GM19397 (cell line): Measurements from ENCODE around the gene NWD2.
"Not testable (repeated sequence)": the region's sequence is repeated elsewhere in the genome, so short reads cannot be mapped to it uniquely, and the experiment has no call there.

Experiments used
- ATAC-seq: cut with Tn5 transposase; IDR thresholded peaks from one replicate; pipeline ENCODE4 v1.9.1; 2021; ENCODE audit warnings: mild to moderate bottlenecking, moderate library complexity; ENCODE audit not compliant: unreplicated experiment

Gene NWD2

DNA sequence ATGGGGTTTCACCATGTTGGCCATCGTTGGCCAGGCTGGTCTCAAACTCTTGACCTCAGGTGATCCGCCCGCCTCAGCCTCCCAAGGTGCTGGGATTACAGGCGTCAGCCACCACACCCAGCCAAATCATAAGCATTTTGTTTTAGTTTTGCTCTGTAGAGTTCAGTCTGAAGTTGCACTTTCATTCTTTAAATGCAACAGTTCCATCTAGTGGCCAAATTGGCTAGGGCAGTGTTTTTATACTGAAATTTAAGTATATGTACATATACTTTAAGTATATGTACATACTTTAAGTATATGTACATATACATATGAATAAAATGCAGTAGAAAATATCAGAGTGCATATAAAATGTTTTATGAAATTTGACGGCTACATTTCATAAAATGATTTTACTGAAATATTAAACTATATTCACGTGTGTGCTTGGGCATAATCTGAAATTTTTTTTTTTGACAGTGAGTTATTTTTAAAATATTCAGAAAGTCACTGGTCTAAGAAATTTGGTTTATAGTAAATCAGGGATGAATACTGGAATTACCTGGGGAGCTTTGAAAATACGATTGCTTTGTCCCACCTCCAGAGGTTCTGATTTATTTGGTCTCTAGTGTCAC lies 145.5 kb downstream of the NWD2 start:
- peak; percentile 61 for ATAC-seq

DNA sequence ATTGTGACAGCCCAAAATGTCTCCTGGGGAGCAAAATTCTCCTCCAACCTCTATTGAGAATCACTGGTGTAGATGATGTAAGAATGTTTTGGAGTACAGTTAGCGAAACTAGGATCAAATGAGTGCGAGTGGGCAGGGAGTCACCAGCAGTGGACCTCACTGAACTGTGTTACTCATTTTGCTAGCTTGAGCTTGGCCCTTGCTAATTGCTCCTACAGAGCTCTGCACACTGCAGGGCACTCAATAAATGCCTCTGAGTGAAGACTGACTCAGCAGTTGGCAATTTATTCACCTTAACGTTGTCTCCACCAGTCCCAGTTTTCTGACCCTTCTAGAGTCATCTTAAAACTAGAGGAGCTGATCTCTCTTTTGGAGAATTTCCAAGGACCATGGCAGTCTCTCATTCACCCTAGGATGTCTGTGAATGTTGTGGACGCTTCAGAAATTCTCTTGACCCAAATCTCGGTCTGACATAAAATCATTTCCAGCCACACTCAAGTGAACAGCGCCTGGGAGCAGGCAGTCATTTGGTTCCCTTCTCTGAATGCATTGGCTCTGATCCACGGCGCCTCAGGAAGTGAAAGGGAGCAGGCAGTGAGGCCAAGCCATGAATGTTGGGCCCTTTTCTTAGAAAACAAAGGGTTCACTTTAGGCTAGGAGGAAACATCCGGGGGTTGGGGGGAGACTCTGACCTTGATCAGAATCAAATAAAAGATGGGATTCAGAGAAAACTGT lies 148.1 kb downstream of the NWD2 start:
- ATAC-seq = no peak

DNA sequence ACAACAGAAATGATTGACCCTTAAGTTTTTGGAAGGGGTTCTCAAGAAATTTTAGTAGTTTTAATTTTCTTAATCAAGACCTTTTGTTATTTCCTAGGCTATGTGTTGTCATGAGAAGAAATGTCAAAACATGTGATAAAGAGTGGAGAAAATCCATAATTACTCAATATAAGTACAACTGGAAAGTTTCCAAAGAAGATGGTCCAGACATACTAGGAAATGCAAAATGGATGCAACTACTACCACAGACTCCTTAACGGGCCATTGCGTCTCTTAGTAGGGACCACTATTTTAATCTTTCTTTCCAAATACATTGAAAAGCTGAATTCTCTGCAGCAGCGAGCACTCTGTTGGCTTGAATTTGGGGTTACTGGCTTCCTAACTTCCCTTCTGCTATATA lies 148.8 kb downstream of the NWD2 start:
- no peak for ATAC-seq

DNA sequence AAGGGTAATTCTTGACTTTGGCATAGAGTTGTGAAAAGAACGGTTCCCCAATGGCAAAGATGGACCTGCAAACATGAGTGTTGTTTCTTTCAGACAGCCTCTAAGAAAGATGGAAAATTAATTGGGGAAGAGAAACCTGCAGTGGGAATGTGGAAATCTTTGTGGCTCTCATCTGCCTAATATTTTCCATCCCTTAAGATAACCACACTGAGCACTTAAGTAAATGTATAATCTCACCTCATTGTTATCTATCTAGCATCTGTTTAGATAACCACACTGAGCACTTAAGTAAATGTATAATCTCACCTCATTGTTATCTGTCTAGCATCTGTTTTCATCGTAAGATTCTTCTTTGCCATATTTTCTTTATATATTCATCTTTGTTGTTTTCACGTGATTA lies 149.3 kb downstream of the NWD2 start:
- ATAC-seq = peak; percentile 46

DNA sequence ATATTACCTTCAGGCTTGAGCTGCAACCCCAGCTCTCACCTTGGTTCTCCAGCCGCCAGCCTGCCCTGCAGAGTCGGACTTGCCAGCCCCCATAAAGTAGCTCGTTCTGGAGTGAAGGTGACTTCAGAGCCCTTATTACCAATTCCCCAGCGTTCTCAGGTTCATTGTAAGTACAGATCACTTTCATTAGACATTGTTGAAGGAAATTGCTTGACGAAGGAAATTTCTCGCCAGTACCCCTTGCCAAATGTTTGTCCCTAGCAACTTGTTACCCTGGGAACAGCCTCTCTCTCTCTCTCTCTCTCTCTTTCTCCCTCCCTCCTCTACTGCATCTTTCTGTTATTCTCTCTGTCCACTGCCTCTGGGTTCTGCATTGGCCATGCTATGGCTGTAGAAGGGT lies 153.0 kb downstream of the NWD2 start:
- no peak for ATAC-seq

DNA sequence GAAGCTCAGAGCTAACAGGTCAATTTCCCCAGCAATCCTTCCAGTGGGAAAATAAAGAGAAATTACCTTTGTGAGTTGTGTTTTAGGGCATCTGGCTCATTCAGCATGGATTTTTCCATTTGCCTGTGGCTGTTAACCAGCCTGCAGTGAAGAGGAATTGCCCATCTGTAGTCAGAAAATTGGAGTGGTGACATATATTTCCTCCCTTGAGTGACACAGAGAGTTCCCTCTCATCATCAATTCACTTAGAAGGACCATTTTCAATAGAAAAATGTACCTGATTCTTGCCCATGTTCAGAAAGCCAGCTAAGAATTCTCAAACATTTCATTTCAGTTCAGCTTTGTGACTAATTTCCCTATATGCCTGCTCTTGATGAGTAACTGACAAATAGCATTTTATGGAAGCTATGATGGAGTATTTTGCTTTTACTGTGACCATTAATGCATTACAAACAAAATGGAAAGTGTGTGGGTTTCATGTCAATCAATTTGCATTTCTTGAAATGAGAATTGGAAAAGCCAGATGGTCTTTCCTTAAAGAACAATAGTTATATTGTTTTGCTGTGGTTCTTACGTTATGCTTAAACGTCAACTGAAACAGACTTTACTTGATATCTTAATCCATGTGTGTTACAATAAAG lies 155.8 kb downstream of the NWD2 start:
- ATAC-seq = peak; percentile 77

DNA sequence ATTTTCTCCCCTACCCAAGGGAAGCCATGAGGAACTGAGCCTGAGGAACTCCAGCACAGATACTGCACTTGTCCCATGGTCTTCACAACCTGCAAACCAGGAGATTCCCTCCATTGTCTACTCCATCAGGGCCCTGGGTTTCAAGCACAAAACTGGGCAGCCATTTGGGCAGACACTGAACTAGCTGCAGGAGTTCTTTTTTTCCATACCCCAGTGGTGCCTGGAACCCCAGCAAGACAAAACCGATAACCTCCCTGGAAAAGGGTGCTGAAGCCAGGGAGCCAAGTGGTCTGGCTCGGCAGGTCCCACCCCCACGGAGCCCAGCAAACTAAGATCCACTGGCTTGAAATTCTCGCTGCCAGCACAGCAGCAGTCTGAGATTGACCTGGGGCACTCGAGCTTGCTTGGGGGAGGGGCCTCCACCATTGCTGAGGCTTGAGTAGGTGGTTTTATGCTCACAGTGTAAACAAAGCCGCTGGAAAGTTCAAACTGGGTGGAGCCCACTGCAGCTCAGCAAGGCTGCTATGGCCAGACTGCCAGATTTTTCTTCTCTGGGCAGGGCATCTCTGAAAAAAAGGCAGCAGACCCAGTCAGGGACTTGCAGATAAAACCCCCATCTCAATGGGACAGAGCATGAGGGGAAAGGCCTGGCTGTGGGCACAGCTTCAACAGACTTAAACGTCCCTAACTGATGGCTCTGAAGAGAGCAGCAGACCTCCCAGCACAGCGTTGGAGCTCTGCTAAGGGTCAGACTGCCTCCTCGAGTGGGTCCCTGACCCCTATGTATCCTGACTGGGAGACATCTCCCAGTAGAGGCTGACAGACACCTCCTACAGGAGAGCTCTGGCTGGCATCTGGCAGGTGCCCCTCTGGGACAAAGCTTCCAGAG lies 163.6 kb downstream of the NWD2 start:
- not testable (repeated sequence) for ATAC-seq

DNA sequence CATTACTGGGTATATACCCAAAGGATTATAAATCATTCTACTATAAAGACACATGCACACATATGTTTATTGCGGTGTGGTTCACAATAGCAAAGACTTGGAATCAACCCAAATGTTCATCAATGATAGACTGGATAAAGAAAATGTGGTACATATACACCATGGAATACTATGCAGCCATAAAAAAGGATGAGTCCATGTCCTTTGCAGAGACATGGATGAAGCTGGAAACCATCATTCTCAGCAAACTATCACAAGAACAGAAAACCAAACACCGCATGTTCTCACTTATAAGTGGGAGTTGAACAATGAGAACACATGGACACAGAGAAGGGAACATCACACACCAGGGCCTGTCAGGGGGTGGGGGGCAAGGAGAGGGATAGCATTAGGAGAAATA lies 169.1 kb downstream of the NWD2 start:
- ATAC-seq = not testable (repeated sequence)

DNA sequence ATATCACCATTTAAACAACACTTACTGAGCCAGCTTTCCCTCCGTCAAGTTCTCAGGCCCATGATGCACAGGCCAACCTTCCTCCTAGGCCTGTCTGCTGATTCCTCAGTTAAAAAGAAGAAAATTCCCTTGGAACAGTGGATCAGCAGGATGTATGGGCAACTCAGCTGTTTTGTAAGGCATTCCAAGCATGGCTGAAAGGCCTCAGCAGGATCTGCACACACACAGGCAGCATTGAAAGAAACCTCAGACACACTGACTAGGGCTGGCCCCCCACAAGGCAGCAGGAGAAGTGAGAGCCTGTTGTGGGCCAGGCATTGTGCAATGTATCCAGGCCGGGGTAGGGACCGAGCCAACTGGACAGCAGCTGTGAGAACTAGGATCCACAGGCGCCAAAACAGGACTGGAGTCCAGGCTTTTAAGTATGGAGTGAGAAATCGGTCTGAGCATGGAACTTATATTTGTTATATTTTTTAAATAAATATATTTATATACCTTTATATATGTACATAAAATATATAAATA lies 171.4 kb downstream of the NWD2 start:
- ATAC-seq = no peak

DNA sequence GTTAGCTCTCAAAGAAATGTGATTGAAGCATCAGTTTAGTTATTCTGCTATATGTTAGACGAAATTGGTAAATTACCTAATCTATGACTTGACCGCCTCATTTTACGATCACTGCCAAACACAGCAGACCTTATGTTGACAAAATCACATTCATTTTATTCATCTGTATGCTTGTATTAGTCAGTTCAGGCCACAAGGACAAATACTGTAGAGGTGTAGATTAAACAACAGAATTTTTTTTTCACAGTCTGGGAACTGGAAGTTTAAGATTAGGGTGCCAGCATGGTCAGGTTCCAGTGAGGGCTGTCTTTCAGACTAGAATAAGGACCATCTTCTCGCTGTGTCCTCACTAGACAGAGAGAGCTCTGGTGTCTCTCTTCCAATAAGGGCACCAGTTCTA lies 177.1 kb downstream of the NWD2 start:
- peak; percentile 15 for ATAC-seq

DNA sequence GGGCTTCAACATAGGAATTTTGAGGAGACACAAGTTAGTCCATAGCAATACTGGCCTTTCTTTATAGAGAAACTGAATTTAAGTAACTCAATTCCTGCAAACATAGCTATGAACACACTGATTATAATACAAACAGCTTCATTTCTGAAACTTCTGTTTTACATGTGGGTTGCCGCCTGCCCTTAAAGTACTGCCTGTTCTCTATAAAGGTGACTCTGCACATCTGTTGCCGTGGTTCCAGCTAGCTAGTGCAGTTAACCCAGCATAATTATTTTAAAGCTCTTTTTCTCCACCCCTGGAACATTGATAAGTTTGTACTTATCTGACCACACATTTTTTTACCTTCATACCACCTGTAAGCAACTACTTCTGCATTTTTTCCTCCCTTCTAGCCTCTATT lies 177.6 kb downstream of the NWD2 start:
- peak; percentile 77 for ATAC-seq

DNA sequence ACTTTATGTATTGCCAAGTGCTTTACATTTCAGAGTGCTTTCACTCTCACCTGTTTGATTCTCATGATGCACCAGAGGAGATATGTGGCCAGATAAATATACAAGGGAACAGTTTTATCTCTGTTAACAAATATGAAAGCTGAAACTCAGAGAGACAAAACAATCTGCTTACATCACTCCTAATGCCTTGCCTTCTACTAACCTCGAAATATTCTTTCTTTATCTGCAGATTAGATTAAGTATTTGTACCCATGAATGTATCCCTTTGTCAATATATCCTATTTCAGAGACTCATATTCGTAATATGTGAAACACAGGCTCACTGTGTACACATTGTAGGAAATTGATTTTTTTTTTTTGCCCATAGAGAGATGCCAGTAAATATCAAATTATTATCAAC lies 178.1 kb downstream of the NWD2 start:
- no peak for ATAC-seq

DNA sequence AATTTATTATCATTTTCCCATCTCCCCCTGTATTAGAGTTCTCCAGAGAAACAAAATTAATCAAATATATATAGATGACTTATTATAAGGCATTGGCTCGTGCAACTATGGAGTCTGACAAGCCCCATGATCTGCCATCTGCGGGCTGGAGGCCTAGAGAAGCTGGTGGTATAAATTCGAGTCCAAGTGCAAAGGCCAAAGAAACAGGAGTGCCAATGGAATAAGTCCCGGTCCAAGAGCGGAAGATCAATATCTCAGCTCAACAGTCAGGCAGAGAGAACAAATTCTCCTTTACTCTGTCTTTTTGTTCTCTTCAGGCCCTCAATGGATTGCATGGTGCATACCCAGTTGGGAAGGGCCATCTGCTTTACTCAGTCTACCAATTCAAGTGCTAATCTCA lies 178.8 kb downstream of the NWD2 start:
- ATAC-seq = no peak

DNA sequence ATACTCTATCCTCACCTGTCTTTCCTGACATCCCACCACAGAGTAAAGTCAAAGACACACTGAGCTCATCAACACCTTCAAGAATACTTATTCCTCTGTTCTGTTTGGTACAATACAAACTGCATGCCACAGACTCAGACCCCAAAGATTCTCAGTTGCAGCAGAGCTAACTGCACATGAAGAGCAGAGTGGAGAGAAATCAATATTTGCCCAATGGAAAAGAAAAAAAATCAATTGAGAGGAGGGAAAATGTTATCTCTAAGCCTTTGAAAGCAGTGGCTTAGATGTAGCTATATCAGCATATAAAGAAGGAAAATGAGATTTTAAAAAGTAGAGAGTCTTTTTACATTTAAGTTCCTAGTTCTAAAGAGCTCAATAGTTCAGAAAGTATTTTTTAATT lies 180.2 kb downstream of the NWD2 start:
- ATAC-seq = no peak

DNA sequence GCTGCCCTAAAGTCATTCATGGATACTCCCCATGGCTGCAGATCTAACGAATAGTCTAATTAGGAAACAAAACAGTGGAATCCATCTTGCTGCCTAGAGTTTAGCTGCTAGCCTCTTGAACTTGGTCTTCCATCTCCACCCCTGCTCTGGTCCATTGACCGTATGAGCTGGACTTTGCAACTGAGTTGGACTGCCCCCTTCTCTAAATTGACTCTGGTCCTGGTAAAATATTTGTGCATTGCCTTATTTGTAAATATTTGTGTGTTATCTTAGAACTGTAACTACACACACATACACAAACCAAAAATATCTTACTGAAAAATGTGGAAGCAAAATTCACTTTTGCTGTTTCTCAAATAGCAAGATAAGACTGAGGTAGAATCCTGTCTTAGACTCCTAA lies 181.3 kb downstream of the NWD2 start:
- no peak for ATAC-seq

DNA sequence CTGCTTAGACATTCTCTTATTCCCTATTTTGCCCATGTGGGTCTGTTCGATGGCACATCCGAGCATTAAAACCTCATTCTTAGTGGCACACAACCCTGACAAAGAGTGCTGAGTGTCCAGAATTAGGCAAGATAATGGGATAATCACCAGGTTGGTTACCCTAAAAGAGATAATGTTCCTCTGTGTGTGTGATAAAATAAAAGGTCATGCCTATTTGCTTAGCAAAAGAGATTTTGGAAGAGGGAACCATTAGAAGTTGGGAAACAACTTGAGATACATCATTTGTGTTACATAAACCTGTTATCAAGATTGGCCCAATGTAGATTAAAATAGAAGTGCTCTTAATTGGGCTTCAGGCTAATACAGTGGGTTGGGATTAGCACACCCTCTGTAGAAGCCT lies 182.7 kb downstream of the NWD2 start:
- ATAC-seq = no peak

DNA sequence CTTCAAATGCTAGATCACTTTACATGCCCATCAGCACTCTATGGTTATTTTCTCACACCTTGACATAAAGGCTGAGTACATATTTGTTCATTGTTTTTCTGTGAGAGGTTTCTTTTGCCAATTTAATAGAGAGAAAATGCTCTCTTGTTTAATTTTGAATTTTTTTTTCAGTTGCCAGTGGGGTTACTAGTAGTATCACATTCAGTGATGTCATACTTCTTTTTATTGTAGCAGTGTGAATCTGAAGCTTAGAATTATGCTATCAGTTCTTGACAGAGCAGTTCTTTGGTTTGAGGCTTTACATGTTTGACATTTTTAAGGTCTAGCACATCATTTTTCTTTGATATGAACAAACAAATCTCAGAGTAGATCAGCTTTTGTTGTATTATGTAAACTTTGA lies 185.4 kb downstream of the NWD2 start:
- no peak for ATAC-seq

DNA sequence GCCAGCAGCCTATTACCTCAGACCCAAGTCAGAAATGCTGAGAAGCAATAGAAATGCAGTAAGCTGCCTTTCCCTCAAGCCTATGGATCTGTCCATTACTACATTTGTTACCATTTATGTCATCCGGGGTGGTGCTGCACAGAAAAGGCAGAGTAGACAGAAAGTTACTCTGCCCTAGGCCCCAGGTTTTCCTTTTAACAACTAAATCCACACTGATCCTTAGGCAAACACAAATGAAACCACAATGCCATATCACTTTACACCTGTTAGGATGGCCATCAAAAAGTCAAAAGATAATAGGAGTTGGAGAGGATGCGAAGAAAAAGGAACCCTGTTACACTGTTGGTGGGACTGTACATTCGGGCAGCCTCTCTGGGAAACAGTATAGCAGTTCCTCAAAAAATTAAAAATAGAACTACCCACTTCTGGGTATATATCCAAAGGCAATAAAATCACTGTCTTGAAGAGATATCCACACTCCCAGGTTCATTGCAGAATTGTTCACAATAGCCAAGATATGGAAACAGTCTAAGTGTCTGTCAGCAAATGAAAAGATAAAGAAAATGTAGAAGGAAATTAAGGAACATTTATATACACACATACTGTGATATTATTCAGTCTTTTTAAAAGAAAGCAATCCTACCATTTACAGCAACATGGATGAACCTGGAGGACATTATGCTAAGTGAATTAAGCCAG lies 186.3 kb downstream of the NWD2 start:
- ATAC-seq = no peak

DNA sequence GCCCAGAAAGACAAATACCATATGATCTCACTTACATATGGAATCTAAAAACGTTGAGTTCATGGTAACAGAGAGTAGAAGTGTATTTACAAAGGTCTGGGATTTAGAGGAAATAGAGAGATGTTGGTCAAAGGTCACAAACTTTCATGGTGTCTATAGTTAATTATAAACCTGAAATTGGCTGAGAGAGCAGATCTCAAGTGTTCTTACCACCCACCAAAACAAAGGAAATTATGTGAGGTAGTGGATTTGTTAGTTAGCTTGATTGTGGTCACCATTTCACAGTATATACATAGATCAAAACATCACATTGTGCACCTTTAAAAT lies 186.8 kb downstream of the NWD2 start:
- ATAC-seq = peak; percentile 70

DNA sequence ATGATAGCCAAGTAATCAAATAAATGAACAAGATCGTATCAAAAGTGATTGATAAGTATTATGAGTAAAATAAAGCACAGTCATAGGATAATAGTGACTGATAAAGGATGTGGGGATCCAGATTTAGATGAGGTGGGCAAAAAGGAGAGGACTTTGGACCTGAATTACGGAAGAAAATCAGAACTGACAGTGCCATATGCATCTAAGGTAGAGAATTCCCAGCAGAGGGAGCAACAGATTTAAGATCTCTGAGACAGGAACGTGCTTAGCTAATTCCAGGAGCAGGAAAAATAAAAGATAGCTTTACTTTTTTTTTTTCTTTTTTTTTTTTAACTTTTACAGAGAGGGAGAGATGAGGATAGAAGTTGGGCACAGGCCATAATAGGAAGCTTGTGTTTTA lies 189.9 kb downstream of the NWD2 start:
- no peak for ATAC-seq

DNA sequence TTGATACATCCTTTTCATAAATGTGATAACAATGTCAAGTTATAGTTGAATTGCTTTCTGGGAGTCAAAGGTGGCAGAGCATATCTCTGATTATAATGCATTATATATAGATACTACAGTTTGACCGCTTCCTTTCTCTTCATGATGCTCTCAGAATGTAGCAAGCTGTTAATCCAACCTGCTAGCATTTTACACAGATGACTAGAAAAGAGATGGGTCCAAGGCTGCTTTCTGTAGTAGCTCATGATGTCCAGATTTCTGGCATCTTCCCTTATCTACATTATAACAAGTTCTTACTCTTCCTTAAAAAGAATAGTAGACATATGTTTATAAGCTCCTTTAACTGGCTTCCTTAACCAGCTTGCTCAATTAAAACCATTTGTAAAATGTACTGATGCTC lies 192.0 kb downstream of the NWD2 start:
- no peak for ATAC-seq
